Measurements from ENCODE around the gene RS1.

GRCh38 chrX:18613930-18614639 lies 57.8 kb downstream of the RS1 start:
- no peak for TF ChIP-seq CTCF (IDR thresholded peaks at IDR 0.05; ENCODE audit: insufficient read depth, low read depth, low read length)
- no peak for TF ChIP-seq EZH2 (IDR thresholded peaks at IDR 0.05; ENCODE audit: insufficient read depth, low read length)

Data from astrocyte (in vitro differentiated cells and primary cell).